PFSK-1 (cell line): ENCODE data around the gene AJAP1.

Experiments
- FOXP2 ChIP-seq: optimal IDR thresholded peaks from 2 replicates; pipeline ENCODE3; 2011; ENCODE audit warnings: borderline replicate concordance, control low read depth, inconsistent platforms; ENCODE audit not compliant: insufficient read depth; ENCODE audit errors: extremely low read length, extremely low read depth
- POLR2AphosphoS5 ChIP-seq: IDR thresholded peaks from 2 replicates; pipeline ENCODE4 v1.6.1; 2012; ENCODE audit warnings: low read depth, mild to moderate bottlenecking, control low read depth, low read length, moderate library complexity
- REST ChIP-seq, 2 experiments: IDR thresholded peaks; 2 replicates each; pipeline versions ENCODE4 v1.6.1 to v1.8.0; 2011 to 2012; ENCODE audit warnings: low read depth in 2 of 2, low read length in 2 of 2, control low read depth in 1 of 2, inconsistent platforms in 1 of 2, mild to moderate bottlenecking in 1 of 2, moderate library complexity in 1 of 2; ENCODE audit not compliant: insufficient read depth in 1 of 2
- SIN3A ChIP-seq: IDR thresholded peaks from 2 replicates; pipeline ENCODE4 v1.6.1; 2012; ENCODE audit warnings: mild to moderate bottlenecking, low read length, moderate library complexity, borderline replicate concordance; ENCODE audit not compliant: insufficient read depth
- TAF1 ChIP-seq: IDR thresholded peaks from 2 replicates; pipeline ENCODE4 v1.6.1; 2012; ENCODE audit warnings: low read length, control low read depth, borderline replicate concordance; ENCODE audit not compliant: insufficient read depth

Gene AJAP1

GRCh38 chr1:4613606-4614370 is 40.6 kb upstream of the AJAP1 start:
- TF ChIP-seq REST (IDR thresholded peaks at IDR 0.05; ENCODE audit: insufficient read depth in 1 of 2, low read depth in 2 of 2, low read length in 2 of 2) (no peak), TAF1 (no peak), SIN3A (no peak), FOXP2 (no peak), POLR2AphosphoS5 (no peak)

DNA sequence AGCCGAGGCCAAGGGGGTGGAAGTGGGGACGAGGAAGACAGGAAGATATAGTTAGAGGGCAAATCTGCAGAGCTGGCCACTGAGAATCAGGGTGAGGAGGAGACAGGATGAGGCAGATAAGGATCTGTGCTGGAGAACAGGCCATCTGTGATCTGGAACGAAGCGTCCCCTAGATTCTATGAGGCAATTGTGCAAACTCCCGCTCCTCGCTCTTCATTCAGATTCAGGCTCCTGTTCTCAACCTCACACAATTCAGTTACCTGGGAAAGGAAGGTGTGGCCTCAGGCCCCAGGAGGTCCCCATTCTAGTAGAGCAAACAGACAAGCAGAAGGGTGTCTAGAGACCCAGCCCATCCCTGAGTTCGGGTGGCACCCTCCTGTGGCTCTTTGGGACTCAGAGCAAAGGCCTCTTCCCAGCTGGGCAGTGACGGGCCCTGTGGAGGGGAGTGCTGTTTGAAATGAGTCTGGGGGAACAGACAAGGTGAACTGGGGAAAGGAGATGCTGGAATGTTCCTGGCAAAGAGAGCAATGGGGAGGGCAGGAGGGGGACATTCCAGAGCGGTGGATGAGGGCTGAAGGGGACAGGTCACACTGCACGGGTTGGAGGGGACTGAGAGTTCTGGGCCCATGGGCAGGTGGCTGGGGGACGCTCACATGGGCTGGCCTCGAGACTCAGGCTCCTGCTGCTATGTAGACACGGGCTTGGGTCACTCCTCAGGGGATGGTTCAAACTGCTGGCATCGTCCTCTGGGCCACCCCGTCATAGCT is 39.9 kb upstream of the AJAP1 start:
- TF ChIP-seq FOXP2: no peak
- TF ChIP-seq REST (IDR thresholded peaks at IDR 0.05; ENCODE audit: insufficient read depth in 1 of 2, low read depth in 2 of 2, low read length in 2 of 2): no peak
- no peak for TF ChIP-seq SIN3A
- no peak for TF ChIP-seq TAF1
- no peak for TF ChIP-seq POLR2AphosphoS5

- TF ChIP-seq POLR2AphosphoS5 (no peak), TAF1 (no peak), REST (IDR thresholded peaks at IDR 0.05; ENCODE audit: insufficient read depth in 1 of 2, low read depth in 2 of 2, low read length in 2 of 2) (no peak), SIN3A (no peak), FOXP2 (no peak)
These were observed 39.3 kb upstream of the AJAP1 start for GRCh38 chr1:4615138-4615470.

DNA sequence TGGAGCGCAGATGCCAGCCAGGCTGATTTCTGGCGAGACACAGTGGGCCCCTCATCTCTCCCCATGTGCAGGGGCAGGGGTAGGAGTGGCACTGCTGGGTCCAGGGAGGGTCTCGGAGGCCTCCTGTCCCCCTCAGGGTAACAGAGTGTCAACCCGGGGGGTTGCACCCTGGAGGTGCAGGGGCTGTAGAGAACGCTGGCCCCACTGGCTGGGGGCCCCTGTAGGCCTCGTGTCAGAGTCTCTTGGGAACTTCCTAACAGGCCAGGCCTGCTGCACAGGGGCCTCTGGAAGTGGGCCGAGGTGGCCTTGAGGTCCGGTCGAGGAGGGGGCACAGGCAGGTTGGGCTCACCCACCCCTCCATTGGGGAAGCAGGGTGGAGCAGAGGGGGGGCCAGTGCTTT is 38.9 kb upstream of the AJAP1 start:
- TF ChIP-seq SIN3A: no peak
- TF ChIP-seq FOXP2: no peak
- no peak for TF ChIP-seq TAF1
- TF ChIP-seq POLR2AphosphoS5: no peak
- no peak for TF ChIP-seq REST (IDR thresholded peaks at IDR 0.05; ENCODE audit: insufficient read depth in 1 of 2, low read depth in 2 of 2, low read length in 2 of 2)
